GM12891 (cell line): ENCODE data around the gene FEZ2.
"Not testable (repeated sequence)": the region's sequence is repeated elsewhere in the genome, so short reads cannot be mapped to it uniquely, and the experiment has no call there.

Experiments
- DNase-seq: peaks from one replicate; pipeline ENCODE4 v3.0.0; 2011; ENCODE audit warnings: low spot score; ENCODE audit not compliant: insufficient read length
- FAIRE-seq: peaks from 2 replicates; lab custom pipeline; 2011; peaks lifted over from hg19 to GRCh38; lab: Jason Lieb, UNC
- PAX5 ChIP-seq: IDR thresholded peaks from 2 replicates; pipeline ENCODE4 v1.6.1; 2011; ENCODE audit warnings: low read length, moderate library complexity, mild to moderate bottlenecking; ENCODE audit not compliant: insufficient read depth, severe bottlenecking
- POLR2A ChIP-seq: IDR thresholded peaks from 2 replicates; pipeline ENCODE4 v1.6.1; 2011; ENCODE audit warnings: low read depth, low read length, control low read depth
- POLR2AphosphoS5 ChIP-seq: IDR thresholded peaks from 2 replicates; pipeline ENCODE4 v1.6.1; 2011; ENCODE audit warnings: low read depth, low read length, control low read depth
- POU2F2 ChIP-seq: IDR thresholded peaks from 2 replicates; pipeline ENCODE4 v1.6.1; 2011; ENCODE audit warnings: low read depth, mild to moderate bottlenecking, control low read depth, low read length, moderate library complexity
- SPI1 ChIP-seq: IDR thresholded peaks from 2 replicates; pipeline ENCODE4 v1.6.1; 2011; ENCODE audit warnings: low read depth, low read length, control low read depth
- TAF1 ChIP-seq: IDR thresholded peaks from 2 replicates; pipeline ENCODE4 v1.6.1; 2011; ENCODE audit warnings: low read depth, low read length, control low read depth

The FEZ2 gene

DNA sequence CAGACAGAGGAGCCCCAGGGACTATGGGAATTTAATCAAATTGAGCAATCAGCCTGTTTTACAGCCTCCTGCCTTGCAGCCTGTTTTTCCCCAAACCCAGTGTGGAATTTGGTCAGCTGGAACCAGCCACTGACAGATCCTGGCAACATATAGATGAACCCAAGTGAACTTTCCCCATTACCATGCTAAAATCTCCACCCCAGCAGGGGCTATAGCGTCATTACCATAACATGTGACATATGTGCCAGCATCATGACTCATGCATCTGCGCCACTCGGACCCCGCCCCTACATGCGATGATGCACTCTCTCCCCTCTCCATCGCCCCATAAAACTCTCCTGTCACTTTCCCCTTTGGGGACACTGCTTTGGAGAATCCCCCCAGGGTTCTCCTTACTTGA, 17.3 kb upstream of the FEZ2 start:
- TF ChIP-seq POU2F2 (no peak), POLR2A (no peak), PAX5 (no peak), POLR2AphosphoS5 (no peak), TAF1 (no peak), SPI1 (no peak)
- FAIRE-seq: no peak
- DNase-seq: no peak

DNA sequence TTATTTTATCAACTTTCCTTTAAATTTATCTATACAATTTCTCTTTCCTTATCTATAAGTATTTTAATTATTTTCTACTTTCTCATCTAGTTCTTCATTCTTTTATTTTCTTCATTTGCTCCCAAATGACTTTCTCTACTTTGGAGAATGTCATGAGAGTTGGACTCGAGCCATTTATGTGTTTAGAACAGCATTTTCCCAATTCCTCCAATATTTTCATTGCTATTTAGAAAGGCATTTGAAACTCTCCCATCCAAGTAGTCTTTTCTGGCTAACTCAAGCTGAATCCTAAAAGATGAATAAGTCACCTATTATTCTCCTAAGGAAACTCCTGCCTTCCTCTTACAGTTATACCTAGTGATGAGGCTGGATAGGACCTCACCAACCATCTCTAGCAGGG, 15.8 kb upstream of the FEZ2 start:
- DNase-seq (no peak), FAIRE-seq (no peak)
- TF ChIP-seq SPI1: no peak
- no peak for TF ChIP-seq PAX5
- no peak for TF ChIP-seq TAF1
- TF ChIP-seq POU2F2: no peak
- TF ChIP-seq POLR2AphosphoS5: no peak
- TF ChIP-seq POLR2A: no peak

DNA sequence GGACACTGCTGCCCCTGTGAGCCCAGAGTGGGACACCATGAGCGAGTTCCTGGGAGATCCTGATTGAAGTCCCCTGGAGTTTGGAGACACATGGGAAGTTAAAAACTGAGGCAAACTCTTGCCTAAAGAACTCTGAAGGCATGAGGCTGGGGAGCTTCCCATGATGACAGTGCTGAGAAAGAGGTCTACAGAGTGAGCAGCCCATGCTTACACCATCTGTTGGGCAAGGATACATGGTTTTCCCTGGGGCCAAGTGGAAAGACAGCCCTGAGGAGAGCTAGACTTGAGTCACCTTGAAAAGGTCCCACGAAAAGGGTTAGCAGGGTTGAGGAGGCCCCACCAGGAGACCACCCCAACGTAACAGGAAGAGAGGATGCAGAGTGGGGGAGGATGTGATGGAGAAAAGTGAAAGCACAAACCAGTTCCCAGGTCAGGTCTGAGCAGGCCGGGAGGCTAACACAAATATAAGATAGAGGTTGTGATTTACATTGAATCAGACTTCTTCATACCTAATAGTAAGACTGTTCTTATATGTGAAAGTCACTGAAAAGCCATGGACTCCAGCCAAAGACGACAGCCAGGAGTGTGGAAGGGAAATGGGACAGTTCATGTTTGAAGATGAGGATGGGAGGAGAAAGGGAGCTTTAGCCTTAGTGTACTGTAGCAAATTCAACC, 13.5 kb upstream of the FEZ2 start:
- TF ChIP-seq TAF1 (no peak), PAX5 (no peak), POU2F2 (no peak), POLR2A (no peak), SPI1 (no peak), POLR2AphosphoS5 (no peak)
- FAIRE-seq (no peak), DNase-seq (no peak)

DNA sequence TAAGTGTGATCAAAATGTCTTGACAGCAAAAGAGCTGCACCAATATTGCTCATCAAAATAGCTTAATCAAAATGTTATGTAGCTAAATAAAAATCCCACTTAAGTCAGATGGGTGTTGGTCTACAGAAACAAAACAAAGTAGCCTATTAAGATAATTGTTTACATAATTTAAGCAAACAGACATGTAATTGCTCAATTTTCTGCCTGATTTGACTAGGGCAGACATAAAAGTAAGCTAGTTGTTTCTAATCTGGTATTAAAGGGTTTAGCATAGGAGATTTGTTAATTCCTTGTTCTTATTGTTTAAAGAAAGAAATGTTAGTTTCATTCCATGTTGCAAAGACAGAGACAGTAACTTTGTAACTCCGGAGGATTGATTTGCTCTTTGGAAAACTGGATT, 11.5 kb upstream of the FEZ2 start:
- FAIRE-seq (no peak), DNase-seq (no peak)
- TF ChIP-seq SPI1 (no peak), POLR2AphosphoS5 (no peak), POU2F2 (no peak), TAF1 (no peak), PAX5 (no peak), POLR2A (no peak)

DNA sequence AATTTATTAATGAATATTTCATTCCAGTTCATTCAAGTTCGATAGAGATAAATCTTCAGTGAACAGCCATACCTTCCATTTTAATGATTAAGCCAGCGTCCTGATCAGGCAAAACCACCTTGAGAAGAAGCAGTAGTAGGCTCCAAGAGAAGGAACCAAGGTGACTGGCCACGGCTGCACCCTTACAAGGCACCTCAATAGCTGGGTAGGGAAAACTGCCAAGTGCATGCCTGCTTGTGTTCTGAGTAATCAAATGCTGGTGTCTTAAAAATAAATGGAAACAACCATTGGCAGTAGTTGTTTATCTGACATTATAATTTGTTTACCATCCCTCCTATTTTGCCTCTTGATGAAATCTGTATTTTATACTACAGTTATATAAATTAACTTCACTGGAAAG, 10.0 kb upstream of the FEZ2 start:
- TF ChIP-seq POLR2AphosphoS5 (no peak), POLR2A (no peak), PAX5 (no peak), POU2F2 (no peak), TAF1 (no peak), SPI1 (no peak)
- no peak for DNase-seq
- no peak for FAIRE-seq

DNA sequence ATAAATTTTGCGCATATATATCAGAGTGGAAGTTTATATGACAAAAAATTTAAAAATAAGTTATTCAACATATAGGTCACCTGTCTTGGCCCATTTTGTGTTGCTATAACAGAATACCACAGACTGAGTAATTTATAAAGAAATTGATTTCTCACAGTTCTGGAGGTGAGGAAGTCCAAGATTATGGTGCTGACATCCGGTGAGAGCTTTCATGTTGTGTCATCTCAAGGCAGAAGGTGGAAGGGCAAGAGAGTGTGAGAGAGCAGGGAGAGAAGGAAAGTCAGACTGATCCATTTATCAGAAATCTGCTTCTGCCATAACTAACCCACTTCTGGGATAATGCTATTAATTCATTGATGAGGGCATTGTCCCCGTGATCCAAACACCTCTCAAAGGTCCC, 9.0 kb upstream of the FEZ2 start:
- FAIRE-seq: no peak
- TF ChIP-seq POU2F2 (no peak), POLR2AphosphoS5 (no peak), SPI1 (no peak), TAF1 (no peak), PAX5 (no peak), POLR2A (no peak)
- no peak for DNase-seq

DNA sequence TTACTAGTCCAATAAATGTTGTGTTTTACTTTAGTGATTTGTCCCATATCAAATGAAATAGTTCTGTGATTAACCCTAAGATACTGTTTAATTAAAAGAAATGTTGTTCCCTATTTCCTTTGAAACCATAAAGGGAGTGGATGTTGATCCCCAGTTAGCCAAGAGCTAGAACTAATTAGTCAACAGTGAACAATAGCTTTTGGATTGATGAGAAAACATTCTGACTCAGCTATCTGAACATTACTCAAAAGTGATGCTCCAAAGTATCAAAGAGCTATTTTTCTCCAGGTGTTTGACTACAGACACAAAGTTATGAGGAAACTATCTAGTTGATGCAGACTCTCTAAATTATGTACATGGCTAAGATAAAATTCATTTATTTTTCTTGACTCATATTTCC, 7.3 kb upstream of the FEZ2 start:
- FAIRE-seq: no peak
- TF ChIP-seq TAF1 (no peak), POLR2AphosphoS5 (no peak), PAX5 (no peak), POLR2A (no peak), SPI1 (no peak), POU2F2 (no peak)

DNA sequence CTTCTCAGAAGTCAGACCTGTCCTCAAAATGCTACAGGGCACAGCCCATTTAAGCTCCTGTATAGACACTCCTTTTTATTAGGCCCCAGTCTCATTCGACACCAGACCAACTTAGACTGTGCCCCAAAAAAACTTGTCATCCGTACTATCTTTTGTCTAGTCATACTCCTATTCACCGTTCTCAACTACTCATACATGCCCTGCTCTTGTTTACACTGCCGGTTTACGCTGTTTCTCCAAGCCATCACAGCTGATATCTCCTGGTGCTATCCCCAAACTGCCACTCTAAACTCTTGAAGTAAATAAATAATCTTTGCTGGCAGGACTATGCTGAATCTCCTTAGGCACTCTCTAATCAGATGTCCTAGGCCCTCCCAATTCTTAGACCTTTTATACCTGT, 5.7 kb upstream of the FEZ2 start:
- not testable (repeated sequence) for FAIRE-seq

More for the DNA sequence above, 7.3 kb upstream of the FEZ2 start:
- DNase-seq: no peak

DNA sequence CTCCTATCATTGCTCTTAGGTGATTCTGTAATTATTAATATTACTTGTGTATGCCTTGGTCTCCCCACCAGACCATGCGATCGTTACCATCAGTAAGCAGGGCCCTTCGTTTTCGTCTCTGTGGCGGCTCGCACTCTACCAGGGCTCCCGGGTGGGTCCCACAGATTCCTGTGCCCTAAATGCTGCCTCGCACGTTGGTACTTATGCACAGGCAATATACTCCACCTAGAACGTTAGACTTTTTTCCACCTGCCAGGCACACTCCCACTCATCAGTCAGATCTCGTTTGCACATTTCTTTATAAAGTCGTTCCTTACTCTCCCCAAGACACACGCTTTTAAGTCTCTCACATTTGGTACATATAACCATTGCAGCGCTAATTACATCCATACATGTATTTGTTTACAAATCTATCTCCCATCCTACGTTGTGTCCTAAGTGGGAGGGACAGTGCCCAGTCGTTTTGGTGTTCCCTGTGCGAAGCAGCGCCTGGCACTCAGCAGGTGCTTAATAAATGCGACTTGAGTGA, 901 bp downstream of the FEZ2 start:
- DNase-seq (no peak), FAIRE-seq (peak; percentile 48)
- TF ChIP-seq SPI1 (no peak), POU2F2 (no peak), POLR2AphosphoS5 (no peak), TAF1 (no peak), PAX5 (no peak), POLR2A (no peak)

More for the DNA sequence above, 5.7 kb upstream of the FEZ2 start:
- not testable (repeated sequence) for DNase-seq

DNA sequence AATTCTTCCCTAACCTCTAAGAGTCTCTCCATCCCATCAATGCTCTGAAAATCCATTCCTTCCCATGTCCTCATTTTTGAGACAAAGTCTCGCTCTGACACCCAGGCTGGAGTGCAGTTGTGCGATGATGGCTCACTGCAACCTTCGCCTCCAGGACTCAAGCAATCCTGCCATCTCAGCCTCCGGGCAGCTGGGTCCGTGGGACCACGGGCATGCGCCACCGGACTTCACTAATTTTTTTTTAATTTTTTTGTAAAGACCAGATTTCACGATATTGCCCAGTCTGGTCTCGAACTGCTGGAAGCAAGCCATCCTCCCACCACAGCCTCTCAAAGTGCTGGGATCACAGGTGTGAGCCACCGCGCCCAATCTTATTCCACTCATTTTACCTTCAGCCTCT, 1.6 kb downstream of the FEZ2 start:
- FAIRE-seq (no peak), DNase-seq (no peak)
- TF ChIP-seq PAX5 (no peak), SPI1 (no peak), TAF1 (no peak), POLR2AphosphoS5 (no peak), POLR2A (no peak), POU2F2 (no peak)
